Hypothalamus (tissue), 51 donors: Measurements from ENCODE around the gene R3HDML.
"Not testable (repeated sequence)": the region's sequence is repeated elsewhere in the genome, so short reads cannot be mapped to it uniquely, and the experiment has no call there.

Source experiments
- DNase-seq, 51 donors: peaks; one replicate each; lab custom pipeline; 2025; lab: John Stamatoyannopoulos, UW

Gene R3HDML

DNA sequence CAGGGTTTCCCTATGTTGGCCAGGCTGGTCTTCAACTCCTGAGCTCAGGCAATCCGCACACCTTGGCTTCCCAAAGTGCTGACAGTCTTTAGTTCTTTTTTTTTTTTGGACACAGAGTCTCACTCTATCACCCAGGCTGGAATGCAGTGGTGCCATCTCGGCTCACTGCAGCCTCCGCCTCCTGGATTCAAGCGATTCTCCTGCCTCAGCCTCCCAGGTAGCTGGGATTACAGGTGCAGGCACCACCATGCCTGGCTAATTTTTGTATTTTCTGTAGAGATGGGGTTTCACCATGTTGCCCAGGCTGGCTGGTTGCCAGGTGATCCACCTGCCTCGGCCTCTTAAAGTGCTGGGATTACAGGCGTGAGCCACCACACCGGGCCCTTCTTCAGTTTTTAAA is 9.1 kb upstream of the R3HDML start:
- DNase-seq, result not testable (repeated sequence)

DNA sequence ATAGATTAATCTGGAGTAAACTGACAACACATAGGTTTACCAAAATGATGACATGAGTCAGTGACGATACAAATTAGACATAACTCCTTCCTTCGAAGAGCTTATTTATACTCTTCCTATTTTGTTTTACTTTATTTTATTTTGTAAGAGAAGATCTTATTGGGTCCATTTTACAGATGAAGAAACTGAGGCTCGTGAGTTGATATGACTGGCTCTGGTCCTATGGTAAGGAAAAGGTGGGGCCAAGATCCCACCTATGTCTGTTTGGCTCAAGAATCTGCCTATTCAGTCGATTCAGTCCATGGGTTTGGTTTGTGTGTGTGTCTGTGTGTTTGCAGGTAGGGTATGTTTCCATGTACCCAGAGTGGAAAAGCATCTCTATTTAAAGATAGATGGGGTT is 8.4 kb upstream of the R3HDML start:
- DNase-seq, result no peak

DNA sequence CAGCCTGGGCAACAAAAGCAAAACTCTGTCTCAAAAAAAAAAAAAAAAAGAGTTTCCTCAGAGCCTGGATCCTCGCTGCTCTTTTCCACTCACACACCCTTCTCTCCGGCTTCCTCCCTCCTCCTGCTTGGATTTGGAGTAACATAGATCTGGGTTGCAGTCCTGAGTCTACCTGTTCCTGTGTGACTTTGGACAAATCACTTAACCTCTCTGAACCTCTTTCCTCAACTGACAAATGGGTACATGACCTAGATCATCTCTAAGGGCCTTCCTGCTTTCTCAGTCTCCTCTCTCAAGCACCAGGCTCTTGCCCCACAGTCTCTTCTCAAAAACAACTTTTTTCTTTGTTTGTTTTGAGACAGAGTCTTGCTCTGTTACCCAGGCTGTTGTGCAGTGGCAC is 5.6 kb upstream of the R3HDML start:
- DNase-seq, result no peak

DNA sequence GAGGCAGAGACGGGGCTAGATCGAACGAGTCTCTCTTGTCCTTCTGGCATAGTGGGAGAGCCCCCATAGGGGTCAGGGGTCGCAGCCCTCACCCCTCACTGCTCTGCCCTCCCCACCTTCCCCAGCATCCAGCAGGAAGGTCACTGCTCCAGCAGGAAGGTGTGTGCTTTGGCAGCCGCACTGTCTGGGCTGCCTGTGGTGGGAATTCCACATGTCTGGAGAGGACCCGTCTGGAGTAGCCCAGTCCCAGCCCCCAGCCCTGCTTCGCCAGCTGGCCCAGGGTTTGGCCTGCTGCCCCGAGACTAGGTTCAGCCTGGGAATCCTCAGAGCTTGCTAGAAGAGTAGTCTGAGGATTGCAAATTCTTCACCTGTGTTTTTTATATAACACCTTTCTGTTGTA is 2.5 kb upstream of the R3HDML start:
- no peak for DNase-seq

DNA sequence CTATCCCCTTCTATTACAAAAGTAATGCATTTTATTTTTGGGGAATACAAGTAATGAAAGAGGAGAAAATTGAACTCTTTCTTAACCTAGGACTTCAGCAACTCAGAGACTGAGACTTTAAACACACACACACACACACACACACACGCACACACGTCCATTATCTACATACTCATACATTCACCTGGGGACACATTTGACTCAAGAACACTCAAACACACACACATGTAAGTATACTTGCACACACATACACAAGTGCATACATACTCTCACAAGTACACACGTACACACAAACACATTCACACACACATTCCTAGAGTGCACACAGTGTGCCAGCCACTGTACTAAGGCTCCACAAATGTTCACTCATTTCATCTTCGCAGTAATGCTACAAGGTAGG is 2.1 kb upstream of the R3HDML start:
- no peak for DNase-seq

DNA sequence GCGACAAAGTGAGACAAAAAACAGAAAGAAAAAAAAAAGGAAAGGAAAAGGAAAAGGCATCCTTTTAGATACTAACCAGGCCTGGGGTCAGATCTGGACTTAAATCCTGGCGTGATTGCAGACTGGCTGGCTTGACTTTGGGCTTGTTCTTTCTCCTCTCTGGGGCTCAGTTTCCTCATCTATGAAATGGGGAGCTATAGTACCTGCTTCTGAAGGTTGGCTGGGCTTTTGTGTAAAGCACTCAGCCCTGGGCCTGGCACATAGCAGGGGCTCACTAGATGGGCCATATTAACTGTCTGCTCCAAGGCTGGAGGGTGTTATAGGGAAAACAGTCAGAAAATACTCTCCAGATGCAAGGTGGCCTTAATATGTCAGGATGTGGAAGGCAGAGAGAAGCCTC is 1.2 kb upstream of the R3HDML start:
- DNase-seq, result no peak

DNA sequence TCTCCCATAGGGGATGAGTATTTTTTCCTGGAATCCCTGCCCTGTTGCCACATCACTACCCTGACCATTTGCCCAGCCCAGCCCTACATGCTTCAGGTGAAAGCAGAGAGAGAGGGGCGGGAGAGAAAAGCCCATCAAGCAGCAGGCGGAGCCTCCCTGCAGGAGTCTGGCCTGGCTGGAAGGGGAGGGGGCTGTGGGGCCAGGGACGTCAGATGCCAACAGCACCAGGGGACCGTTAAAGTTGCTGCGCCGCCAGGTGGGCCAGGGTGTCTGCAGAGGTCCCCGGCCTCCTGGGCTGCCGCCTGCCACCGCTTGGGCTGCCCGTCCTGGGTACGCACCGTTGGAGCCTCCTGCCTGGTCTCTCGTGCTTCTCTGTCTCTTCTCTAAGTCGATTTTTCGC is 757 bp upstream of the R3HDML start:
- no peak for DNase-seq

DNA sequence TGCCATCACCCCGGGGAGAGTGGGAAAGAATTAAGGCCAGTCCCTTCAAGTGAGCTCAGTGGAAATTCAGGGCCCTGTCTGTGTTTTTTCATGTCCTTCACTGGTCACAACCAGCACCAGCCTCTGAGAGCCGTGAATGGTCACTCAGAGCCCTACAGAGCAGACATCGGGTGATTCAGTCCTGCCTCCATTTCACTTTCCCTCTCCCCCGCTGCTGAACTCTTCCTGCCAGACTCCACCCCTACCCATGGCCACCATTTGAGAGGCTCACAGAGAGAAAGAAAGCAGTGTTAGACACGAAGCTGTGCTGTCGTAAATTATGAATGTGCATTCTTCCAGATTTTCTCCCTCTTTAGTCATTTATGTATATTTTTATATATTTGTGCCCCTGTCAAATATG is 5.4 kb downstream of the R3HDML start:
- DNase-seq, result no peak

DNA sequence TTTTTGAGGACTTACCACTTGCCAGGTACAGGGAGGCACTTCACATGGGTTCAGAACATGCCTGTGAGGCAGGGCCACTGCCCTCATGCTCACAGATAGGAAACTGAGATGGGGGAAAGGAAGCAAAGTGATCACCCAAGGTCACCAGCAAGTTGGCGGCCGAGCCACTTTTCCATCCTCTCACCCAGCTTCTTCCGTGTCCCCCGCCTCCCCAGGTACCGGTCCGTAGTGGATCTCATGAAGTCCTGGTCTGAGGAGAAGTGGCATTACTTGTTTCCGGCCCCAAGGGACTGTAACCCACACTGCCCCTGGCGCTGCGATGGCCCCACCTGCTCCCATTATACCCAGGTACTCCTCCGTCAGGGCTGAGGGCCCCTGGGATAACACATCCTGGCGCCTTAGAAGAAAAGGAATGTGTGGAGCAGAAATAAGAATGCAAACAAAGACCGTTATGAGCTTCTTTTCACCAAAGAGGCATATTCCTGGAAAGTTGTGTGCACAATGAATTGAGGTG is 6.4 kb downstream of the R3HDML start:
- DNase-seq, result no peak

DNA sequence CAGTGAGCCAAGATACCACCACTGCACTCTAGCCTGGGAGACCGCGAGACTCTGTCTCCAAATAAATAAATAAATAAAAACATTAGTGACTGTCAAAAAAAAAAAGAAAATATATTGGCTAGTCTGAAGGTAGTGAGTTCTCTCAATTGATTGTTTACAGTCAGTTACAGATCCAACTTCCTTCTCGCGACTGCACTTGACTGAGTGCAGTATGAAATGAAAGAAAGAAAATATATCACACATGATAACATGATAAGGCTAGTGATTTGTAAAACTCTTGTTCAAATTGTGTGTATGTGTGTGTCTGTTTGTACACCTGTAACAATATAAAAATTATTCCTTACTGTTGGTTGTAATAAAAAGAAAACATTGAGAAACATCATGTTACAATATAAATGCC is 7.9 kb downstream of the R3HDML start:
- DNase-seq, result no peak

DNA sequence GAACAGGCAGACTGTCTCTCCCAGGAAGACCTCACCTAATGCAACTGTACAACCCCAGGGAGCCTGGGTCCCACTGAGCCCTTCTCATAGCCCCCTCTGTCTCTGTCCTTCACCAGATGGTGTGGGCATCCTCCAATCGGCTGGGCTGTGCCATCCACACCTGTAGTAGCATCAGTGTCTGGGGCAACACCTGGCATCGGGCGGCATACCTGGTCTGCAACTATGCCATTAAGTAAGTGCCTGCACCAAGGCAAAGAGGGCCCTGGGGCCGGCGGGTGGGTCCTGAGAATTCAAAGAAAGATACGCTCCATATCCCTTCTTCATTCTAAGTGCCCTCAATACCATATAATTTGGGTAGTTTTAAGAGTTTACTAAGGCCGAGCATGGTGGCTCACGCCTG is 8.3 kb downstream of the R3HDML start:
- DNase-seq, result no peak

DNA sequence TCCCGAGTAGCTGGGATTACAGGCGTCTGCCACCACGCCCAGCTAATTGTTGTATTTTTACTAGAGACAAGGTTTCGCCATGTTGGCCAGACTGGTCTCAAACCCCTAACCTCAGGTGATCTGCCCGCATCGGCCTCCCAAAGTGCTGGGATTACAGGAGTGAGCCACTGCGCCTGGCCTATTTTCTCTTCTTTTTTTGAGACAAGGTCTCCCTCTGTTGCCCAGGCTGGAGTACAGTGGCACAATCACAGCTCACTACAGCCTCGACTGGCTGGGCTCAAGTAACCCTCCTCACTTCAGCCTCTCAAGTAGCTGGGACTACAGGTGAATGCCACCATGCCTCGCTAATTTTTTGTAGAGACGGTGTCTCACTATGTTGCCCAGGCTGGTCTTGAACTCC is 9.1 kb downstream of the R3HDML start:
- DNase-seq, result not testable (repeated sequence)

DNA sequence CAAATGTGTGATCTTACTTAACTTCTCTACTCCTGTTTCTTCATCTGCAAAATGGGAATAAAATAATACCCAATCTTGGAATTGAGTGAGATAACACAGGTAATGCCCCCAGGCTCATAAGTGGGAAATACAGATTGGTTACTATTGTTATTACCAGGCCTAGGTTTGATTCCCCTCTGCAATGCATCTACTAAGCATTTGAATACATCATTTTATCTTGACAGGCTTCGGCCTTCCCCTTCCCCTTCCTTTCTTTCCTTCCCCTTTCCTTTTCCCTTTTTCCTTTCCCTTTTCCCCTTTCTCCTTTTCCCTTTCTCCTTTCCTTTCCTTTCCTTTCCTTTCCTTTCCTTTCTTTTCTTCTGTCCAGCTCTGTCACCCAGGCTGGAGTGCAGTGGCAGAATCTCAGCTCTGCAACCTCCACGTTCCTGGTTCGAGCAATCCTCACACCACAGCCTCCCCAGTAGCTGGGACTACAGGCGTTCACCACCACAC is 11.4 kb downstream of the R3HDML start:
- no peak for DNase-seq

DNA sequence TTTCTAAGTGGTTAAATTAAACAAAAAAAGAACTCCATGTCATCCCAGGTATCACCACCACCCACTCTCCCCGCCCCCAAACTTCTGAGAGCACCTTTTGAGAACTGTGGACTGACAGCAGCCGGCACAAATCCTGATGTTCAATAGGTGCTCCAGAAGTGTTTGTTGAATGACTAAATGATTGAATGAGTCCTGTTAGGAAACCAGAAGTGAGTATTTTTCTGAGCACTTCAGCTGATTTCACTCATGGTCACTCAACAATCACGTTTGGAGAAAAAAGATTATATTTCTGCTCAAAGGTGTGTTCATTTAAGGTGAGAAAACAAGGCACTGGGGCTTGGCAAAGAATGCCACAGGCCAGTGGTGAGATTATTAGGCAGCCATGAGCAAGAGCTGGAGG is 12.5 kb downstream of the R3HDML start:
- DNase-seq, result no peak

DNA sequence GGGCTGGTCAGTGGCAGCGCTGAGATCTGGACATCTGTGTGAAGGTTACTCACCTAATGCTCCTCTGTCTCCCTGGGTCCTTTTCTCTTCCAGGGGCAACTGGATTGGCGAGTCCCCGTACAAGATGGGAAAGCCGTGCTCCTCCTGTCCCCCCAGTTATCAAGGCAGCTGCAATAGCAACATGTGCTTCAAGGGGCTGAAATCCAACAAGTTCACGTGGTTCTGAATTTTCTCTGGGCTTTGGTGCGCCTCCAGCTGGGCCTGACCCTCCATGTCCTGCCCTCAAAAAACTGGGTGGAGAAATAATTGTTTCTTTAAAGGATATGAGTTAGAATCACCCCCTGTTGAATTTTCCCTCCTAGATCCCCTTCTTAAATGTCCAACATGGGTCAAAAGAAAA is 13.7 kb downstream of the R3HDML start:
- DNase-seq, result no peak

DNA sequence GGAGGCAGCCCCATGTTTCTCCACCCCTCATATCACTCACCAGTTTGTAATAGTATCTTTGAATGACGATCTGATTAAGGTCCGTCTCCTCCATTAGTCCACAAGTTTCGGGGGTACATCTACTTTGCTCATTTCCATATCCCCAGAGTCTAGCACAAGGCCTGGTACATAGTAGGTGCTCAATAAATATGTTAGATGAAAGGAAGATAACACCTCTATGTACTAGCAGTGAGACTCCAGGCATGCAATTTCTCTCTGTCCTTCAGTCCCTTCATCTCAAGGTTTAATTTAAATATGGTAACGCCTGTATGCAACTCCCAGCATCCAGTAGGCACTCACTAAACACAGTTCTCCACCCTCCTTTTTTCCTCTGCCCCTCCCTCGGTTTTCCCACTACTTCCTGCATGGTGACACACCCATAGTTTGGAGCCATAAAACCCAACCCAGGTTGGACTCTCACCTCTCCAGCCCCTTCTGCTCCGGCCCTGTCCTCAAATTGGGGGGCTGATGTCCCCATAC is 18.2 kb downstream of the R3HDML start:
- DNase-seq, result no peak

DNA sequence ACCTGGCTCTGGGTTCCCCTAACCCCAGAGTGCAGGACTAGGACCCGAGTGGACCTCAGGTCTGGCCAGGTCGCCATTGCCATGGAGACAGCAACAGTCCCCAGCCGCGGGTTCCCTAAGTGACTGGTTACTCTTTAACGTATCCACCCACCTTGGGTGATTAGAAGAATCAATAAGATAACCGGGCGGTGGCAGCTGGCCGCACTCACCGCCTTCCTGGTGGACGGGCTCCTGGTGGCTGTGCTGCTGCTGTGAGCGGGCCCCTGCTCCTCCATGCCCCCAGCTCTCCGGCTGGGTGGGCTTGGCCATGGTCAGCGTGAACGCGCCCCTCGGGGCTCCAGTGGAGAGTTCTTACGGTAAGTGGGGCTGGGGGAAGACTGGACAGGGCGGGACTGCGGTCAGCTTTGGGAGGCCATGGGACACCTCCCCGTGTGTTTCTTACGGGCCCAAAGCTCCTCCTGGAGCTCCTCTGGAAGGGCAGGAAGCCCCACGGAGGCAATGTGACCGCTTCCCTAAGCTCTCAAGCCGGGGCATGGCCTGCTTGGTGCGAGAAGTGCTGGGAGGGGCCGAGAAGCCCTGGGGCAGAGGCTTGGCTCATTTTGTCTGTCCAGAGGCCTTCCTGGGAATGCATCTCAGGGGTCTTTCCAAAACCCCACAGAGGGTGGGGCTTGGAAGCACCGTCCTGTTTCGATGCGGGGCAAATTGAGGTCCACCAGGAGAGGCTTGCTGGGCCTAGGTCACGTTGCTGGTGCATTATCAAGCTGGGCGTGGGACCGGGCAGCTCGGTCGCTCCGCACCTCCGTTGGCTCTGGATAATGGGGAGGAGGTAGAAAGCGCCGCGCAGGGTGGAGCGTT is 18.9 kb downstream of the R3HDML start, which contains the start of gene HNF4A:
HNF4A (plus strand) TSS at position 202 of the 855 bp plus-strand sequence; CDS start at position 308, 106 bp downstream.
- no peak for DNase-seq

DNA sequence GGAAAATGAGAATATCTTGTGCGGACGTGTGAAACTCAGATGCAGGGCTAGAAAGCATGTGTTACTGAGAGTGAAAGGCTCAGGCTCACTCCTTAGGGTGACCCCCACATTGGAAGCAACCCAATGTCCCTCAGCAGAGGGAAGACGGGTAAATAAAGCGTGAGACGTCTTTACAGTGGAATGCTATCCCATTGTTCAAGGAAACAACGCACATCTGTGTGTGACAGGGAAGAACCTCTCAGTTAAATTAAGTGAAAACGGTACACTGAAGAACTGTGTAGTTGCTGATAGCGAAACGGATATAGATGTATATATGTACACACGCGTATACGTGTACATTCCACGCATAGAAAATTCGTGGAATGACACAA is 19.5 kb downstream of the R3HDML start:
- DNase-seq, result no peak

DNA sequence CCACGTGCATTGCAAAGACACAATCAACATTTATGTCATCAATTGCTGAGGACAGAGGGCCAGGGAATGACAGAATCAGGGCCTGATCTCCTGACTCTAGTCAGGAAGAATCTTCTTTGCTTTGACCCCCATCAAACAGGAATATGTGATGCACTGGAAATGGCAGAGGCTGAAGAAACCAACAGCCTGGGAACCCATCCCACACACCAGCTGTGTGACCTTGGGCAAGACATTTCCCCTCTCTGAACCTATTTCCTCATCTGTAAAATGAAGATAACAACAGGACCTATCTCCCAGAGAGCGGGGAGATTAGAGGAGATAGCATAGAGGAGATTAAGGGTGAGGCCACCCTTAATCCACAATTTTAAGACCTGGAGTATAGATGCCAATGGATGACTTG is 20.2 kb downstream of the R3HDML start:
- no peak for DNase-seq

DNA sequence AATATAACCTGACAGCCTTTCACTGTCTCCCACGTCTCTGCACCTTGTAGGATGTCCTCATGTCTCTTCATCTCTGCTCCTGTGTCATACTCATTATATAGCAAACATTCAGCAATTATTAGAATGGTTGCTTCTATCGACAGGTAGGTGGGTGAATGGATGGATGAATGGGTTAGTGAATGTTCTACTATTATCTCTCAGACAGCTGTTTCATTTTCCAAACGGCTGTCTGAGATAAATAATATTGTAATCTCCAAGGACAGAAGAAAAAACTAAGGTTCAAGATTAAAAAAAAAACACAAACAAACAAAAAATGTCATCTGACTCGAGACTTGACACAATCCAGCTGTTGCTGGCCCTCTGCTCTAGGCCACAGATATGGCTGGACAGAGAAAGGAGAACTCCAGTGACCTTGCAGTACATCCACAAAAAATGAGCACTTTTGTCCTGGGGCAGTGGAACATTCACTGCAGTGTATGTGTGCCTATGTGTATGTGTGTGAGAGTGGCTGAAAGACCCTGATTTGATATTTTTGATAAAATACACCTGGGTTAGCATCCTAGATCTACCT is 20.8 kb downstream of the R3HDML start:
- DNase-seq, result no peak

DNA sequence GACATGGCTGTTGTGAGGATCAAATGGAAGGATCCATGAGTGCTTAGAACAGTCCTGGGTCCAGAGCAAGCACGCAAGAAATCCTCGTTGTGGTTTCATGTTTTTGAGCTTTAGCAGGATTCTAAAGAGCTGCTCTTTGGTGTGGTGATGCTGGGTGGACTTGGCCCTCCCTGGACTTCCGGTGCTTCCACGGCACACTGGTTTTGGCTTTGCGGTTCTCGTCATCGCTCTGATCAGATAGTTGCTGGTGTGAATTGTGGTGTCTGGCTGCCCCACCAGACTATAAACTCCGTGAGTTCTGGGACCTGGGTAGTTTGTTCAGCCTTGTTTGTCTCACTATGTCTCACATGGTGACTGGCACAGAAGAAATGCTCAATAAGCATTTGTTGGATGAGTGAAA is 21.9 kb downstream of the R3HDML start:
- DNase-seq, result no peak

DNA sequence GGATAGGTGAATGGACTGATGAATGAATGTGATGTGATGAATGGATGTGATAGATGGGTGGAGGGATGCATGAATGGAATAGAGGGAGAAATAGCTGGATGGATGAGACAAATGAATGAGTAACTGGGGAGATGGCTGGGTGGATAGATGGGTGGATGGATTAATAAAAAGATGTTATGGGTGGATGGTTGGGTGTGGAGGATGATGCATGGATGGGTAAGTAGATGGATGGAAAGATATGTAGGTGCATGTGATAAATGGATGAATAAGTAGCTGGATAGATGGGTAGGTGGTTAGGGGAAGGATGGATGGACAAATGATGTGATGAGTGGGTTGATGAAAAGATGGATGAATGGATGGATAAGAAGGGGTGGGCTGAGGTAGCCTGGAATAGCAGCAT is 23.4 kb downstream of the R3HDML start:
- no peak for DNase-seq
